Spleen (tissue), 11 donors: Measurements from ENCODE around the gene COL27A1. TPM values are rescaled to one million over a fixed set of nuclear protein-coding genes. Genes with fewer than 3 reads are reported as not detected.

Source experiments
- DNase-seq: peaks from one replicate; pipeline ENCODE4 v3.0.0-alpha.2; 2020
- H3K27ac ChIP-seq, 8 donors: fragments of 200-600 bp; sonication (generic) in 7 of 8; 1 replicate in 4 of 8; 2 replicates in 4 of 8; pipeline versions ENCODE4 v1.5.0 to v1.8.0; 2016 to 2021; ENCODE audit warnings: inconsistent platforms in 4 of 8, mild to moderate bottlenecking in 4 of 8, moderate library complexity in 1 of 8
- H3K27me3 ChIP-seq, 7 donors: fragments of 200-600 bp; sonication (generic) in 6 of 7; replicated peaks in 1 of 7; 1 replicate in 4 of 7; 2 replicates in 3 of 7; pipeline versions ENCODE4 v1.5.0 to v1.8.0; 2016 to 2021; ENCODE audit warnings: inconsistent platforms in 3 of 7, mild to moderate bottlenecking in 1 of 7
- H3K36me3 ChIP-seq, 6 donors: fragments of 200-600 bp; sonication (generic) in 5 of 6; 1 replicate in 4 of 6; 2 replicates in 2 of 6; pipeline versions ENCODE4 v1.5.0 to v1.8.0; 2016 to 2021; ENCODE audit warnings: inconsistent platforms in 2 of 6
- H3K4me1 ChIP-seq, 6 donors: fragments of 200-600 bp; sonication (generic) in 5 of 6; 1 replicate in 3 of 6; 2 replicates in 3 of 6; pipeline versions ENCODE4 v1.5.0 to v1.8.0; 2016 to 2021; ENCODE audit warnings: inconsistent platforms in 3 of 6
- H3K4me3 ChIP-seq, 8 donors: fragments of 200-600 bp; sonication (generic) in 7 of 8; 1 replicate in 4 of 8; 2 replicates in 4 of 8; pipeline versions ENCODE4 v1.5.0 to v1.8.0; 2016 to 2021; ENCODE audit warnings: inconsistent platforms in 4 of 8, mild to moderate bottlenecking in 4 of 8, moderate library complexity in 2 of 8
- H3K9me3 ChIP-seq, 8 donors: fragments of 200-600 bp; sonication (generic) in 7 of 8; 1 replicate in 4 of 8; 2 replicates in 4 of 8; pipeline versions ENCODE4 v1.5.0 to v1.8.0; 2016 to 2021; ENCODE audit warnings: inconsistent platforms in 4 of 8
- POLR2A ChIP-seq, 3 donors: fragments of 450-650 bp; IDR thresholded peaks; one replicate each; pipeline ENCODE4 v1.5.1; 2017; ENCODE audit warnings: antibody characterized with exemption in 3 of 3, mild to moderate bottlenecking in 1 of 3
- POLR2AphosphoS5 ChIP-seq, 3 donors: sonication (generic); formaldehyde crosslinking; IDR thresholded peaks; one replicate each; pipeline ENCODE4 v1.5.1; 2017; ENCODE audit warnings: antibody characterized with exemption in 3 of 3
- WGBS, 5 donors: extraction: QIAGEN DNeasy Blood & Tissue Kit in 3 of 5; methylation state at CpG; one replicate each; pipeline versions ENCODE4 v1.1.5 to v1.1.7; 2013 to 2018; 5-methylcytosine and 5-hydroxymethylcytosine counted together
- intact Hi-C: fragments of 100-400 bp; cut with DNase I; formaldehyde crosslinking; loops from one replicate; pipeline ENCODE4 v1.15.0; 2023; ENCODE audit warnings: low total_unique reads
- polyA plus RNA-seq, 3 donors: library from polyadenylated mRNA; stranded (reverse); fragments of 200-250 nt; gene quantifications; one replicate each; pipeline ENCODE4 v1.2.1, GENCODE V29; 2013
- total RNA-seq, 7 donors: library from RNA; depleted of rRNA in 3 of 7; stranded (reverse); fragments of >200 nt in 3 of 7; fragmentation: NEBNext Ultra II Directional in 4 of 7; extraction: Animal tissue kit (Norgen Biotek cat#: 25700) in 4 of 7; gene quantifications; one replicate each; pipeline versions ENCODE4 v1.1.0 to v1.2.1, GENCODE V29; 2016 to 2021
- TF ChIP-seq, protein P1 (sequence below), 11 experiments: fragments of 200-600 bp in 7 of 11; fragments of 450-650 bp in 4 of 11; sonication (generic) in 4 of 11; IDR thresholded peaks in 8 of 11; conservative IDR thresholded peaks in 3 of 11; 1 replicate in 7 of 11; 2 replicates in 4 of 11; pipeline versions ENCODE4 v1.4.0 to v1.8.0; 2016 to 2021; ENCODE audit warnings: antibody characterized with exemption in 11 of 11, inconsistent platforms in 4 of 11, mild to moderate bottlenecking in 1 of 11
- donor health status: healthy with polysubstance abuse.
- donor health status: DM: no; HTN: no; CAD: no; lungs with moderate emphysema.
- donor health status: DM: no; HTN: no; CAD: no.
- donor health status: Bipolar disorder and iron deficiency.
- donor health status: healthy.
- donor health status: DM: no; HTN: no; CAD: no.
- donor health status: DM: yes; HTN: yes; CAD: no.

COL27A1 gene
- total and polyA plus RNA-seq, 10 donors = 2.1 to 23.4 (median 6.1) TPM

GRCh38 chr9:114124138-114124537 is 31.2 kb upstream of the COL27A1 start:
- Histone ChIP-seq H3K27ac (no peak overlapping the region), H3K4me3 (no peak overlapping the region), H3K9me3 (peaks cover 0 to 17% (median 11%) of the 10 kb centered on the region in 8 donors), H3K36me3 (no peaks in the 10 kb centered on the region), H3K4me1 (no peaks in the 10 kb centered on the region), H3K27me3 (peaks cover 0 to 15% (median 0%) of the 10 kb centered on the region in 7 donors)
- intact Hi-C loops = no loop called here
- no peak for TF ChIP-seq POLR2AphosphoS5 (IDR thresholded peaks at IDR 0.05)
- TF ChIP-seq POLR2A (IDR thresholded peaks at IDR 0.05) = no peak
- TF ChIP-seq, protein P1, sequence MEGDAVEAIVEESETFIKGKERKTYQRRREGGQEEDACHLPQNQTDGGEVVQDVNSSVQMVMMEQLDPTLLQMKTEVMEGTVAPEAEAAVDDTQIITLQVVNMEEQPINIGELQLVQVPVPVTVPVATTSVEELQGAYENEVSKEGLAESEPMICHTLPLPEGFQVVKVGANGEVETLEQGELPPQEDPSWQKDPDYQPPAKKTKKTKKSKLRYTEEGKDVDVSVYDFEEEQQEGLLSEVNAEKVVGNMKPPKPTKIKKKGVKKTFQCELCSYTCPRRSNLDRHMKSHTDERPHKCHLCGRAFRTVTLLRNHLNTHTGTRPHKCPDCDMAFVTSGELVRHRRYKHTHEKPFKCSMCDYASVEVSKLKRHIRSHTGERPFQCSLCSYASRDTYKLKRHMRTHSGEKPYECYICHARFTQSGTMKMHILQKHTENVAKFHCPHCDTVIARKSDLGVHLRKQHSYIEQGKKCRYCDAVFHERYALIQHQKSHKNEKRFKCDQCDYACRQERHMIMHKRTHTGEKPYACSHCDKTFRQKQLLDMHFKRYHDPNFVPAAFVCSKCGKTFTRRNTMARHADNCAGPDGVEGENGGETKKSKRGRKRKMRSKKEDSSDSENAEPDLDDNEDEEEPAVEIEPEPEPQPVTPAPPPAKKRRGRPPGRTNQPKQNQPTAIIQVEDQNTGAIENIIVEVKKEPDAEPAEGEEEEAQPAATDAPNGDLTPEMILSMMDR (IDR thresholded peaks at IDR 0.05 in 8 of 11, conservative IDR thresholded peaks at IDR 0.05 in 3 of 11) = no peak
- DNase-seq = peak; percentile 1
- 61 to 88% (median 71%) methylated on average over 1 of the region's 1 CpG for WGBS, 5 donors

- intact Hi-C loops = no loop called here
- no peak overlapping the region for H3K27ac ChIP-seq
- H3K9me3 ChIP-seq = peaks cover 0 to 17% (median 11%) of the 10 kb centered on the region in 8 donors
- H3K4me1 ChIP-seq = no peaks in the 10 kb centered on the region
- peaks cover 0 to 14% (median 0%) of the 10 kb centered on the region in 7 donors for H3K27me3 ChIP-seq
- no peak overlapping the region for H3K4me3 ChIP-seq
- peak; percentile 25 for DNase-seq
- TF ChIP-seq POLR2AphosphoS5 (IDR thresholded peaks at IDR 0.05) (no peak), POLR2A (IDR thresholded peaks at IDR 0.05) (no peak)
- TF ChIP-seq, protein P1 (IDR thresholded peaks at IDR 0.05 in 8 of 11, conservative IDR thresholded peaks at IDR 0.05 in 3 of 11) = no peak
- H3K36me3 ChIP-seq = no peaks in the 10 kb centered on the region
- 83 to 95% (median 85%) methylated on average over 12 to 13 of the region's 13 CpGs for WGBS, 5 donors
Observed at GRCh38 chr9:114124666-114125475, 30.5 kb upstream of the COL27A1 start.

GRCh38 chr9:114125476-114126013 is 29.8 kb upstream of the COL27A1 start:
- Histone ChIP-seq H3K9me3 (peaks cover 0 to 17% (median 11%) of the 10 kb centered on the region in 8 donors), H3K4me1 (no peaks in the 10 kb centered on the region), H3K27ac (no peak overlapping the region), H3K4me3 (no peak overlapping the region), H3K27me3 (peaks cover 0 to 14% (median 0%) of the 10 kb centered on the region in 7 donors), H3K36me3 (no peaks in the 10 kb centered on the region)
- peak; percentile 34 for DNase-seq
- intact Hi-C loops = no loop called here
- TF ChIP-seq POLR2A (IDR thresholded peaks at IDR 0.05) (no peak), POLR2AphosphoS5 (IDR thresholded peaks at IDR 0.05) (no peak)
- TF ChIP-seq, protein P1 (IDR thresholded peaks at IDR 0.05 in 8 of 11, conservative IDR thresholded peaks at IDR 0.05 in 3 of 11) = no peak
- 68 to 84% (median 83%) methylated on average over 8 to 10 of the region's 10 CpGs for WGBS, 5 donors
